Breast epithelium (tissue), 4 donors: ENCODE measurements around the gene PDK2. TPM values are rescaled to one million over a fixed set of nuclear protein-coding genes. Genes with fewer than 3 reads are reported as not detected.

Experiments used
- DNase-seq, 2 donors: peaks; one replicate each; pipeline ENCODE4 v3.0.0-alpha.2; 2019; ENCODE audit warnings: low spot score in 2 of 2
- H3K27ac ChIP-seq, 2 donors: fragments of 200-600 bp; sonication (generic) in 1 of 2; one replicate each; pipeline ENCODE4 v1.5.1; 2016 to 2019; ENCODE audit warnings: mild to moderate bottlenecking in 1 of 2
- H3K27me3 ChIP-seq, 2 donors: fragments of 200-600 bp; sonication (generic) in 1 of 2; one replicate each; pipeline versions ENCODE4 v1.5.1 to v1.6.0; 2017 to 2019; ENCODE audit warnings: control low read depth in 1 of 2, mild to moderate bottlenecking in 1 of 2
- H3K36me3 ChIP-seq: fragments of 200-600 bp; one replicate; pipeline ENCODE4 v1.5.1; 2019
- H3K4me1 ChIP-seq, 2 donors: fragments of 200-600 bp; sonication (generic); one replicate each; pipeline ENCODE4 v1.5.1; 2016 to 2019; ENCODE audit warnings: control low read depth in 1 of 2
- H3K4me3 ChIP-seq, 3 donors: fragments of 200-600 bp; sonication (generic); 1 replicate in 2 of 3; 2 replicates in 1 of 3; pipeline ENCODE4 v1.5.1; 2016 to 2019; ENCODE audit warnings: mild to moderate bottlenecking in 3 of 3, moderate library complexity in 2 of 3
- H3K9me3 ChIP-seq, 2 donors: fragments of 200-600 bp; sonication (generic) in 1 of 2; one replicate each; pipeline ENCODE4 v1.5.1; 2016 to 2019; ENCODE audit warnings: control low read depth in 1 of 2
- CTCF ChIP-seq, 3 donors: fragments of 450-650 bp; IDR thresholded peaks; one replicate each; pipeline ENCODE4 v1.5.1; 2016 to 2017; ENCODE audit warnings: antibody characterized with exemption in 3 of 3, mild to moderate bottlenecking in 3 of 3, moderate library complexity in 3 of 3
- POLR2A ChIP-seq: fragments of 450-650 bp; IDR thresholded peaks from one replicate; pipeline ENCODE4 v1.6.1; 2016; ENCODE audit warnings: antibody characterized with exemption, mild to moderate bottlenecking, moderate library complexity
- POLR2AphosphoS5 ChIP-seq, 3 donors: sonication (generic); formaldehyde crosslinking; IDR thresholded peaks; one replicate each; pipeline ENCODE4 v1.6.1; 2017; ENCODE audit warnings: antibody characterized with exemption in 3 of 3
- intact Hi-C: fragments of 100-400 bp; cut with DNase I; formaldehyde crosslinking; loops from one replicate; pipeline ENCODE4 v1.15.1; 2023; ENCODE audit warnings: low total_unique reads
- total RNA-seq, 3 donors: library from RNA; depleted of rRNA; stranded (reverse); fragments of >200 nt; gene quantifications; one replicate each; pipeline ENCODE4 v1.1.0, GENCODE V29; 2016

The PDK2 gene
- total RNA-seq, 3 donors from 2014 or later: 28.2 to 53.4 (median 30.5) TPM

- intact Hi-C loops: no loop called here
- peaks cover 0 to 4% of the 10 kb centered on the region in 2 donors for H3K4me1 ChIP-seq
- no peaks in the 10 kb centered on the region for H3K9me3 ChIP-seq
- no peak for DNase-seq
- no peak overlapping the region for H3K27ac ChIP-seq
- no peak overlapping the region for H3K4me3 ChIP-seq
- no peaks in the 10 kb centered on the region for H3K27me3 ChIP-seq
- TF ChIP-seq POLR2AphosphoS5 (IDR thresholded peaks at IDR 0.05) (no peak), CTCF (IDR thresholded peaks at IDR 0.05) (no peak), POLR2A (no peak)
- no peaks in the 10 kb centered on the region for H3K36me3 ChIP-seq
These were observed 46.9 kb upstream of the PDK2 start for GRCh38 chr17:50048146-50048720.

DNA sequence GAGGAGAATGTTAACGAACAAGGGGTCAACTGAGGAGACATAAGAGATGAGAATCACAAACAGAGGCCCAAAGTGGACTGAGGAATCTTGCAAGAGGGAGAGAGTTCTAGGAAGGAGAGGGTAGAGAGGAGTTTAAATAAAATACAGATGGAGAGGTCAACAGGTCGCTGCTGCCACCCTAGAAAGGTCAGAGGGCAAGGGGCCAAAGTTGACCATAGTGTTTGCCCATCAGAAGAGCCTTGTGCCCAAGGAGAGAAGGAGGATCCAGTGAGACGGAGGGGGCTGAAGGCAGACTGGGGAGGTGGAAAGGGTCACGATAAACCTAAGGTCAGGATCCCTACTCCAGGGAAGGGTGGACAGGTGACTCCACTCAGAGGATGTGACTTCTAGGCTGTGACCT lies 46.2 kb upstream of the PDK2 start:
- H3K4me3 ChIP-seq: no peak overlapping the region
- no peaks in the 10 kb centered on the region for H3K9me3 ChIP-seq
- intact Hi-C loops: no loop called here
- no peaks in the 10 kb centered on the region for H3K27me3 ChIP-seq
- H3K4me1 ChIP-seq: peaks cover 0 to 4% of the 10 kb centered on the region in 2 donors
- TF ChIP-seq POLR2A (no peak), POLR2AphosphoS5 (IDR thresholded peaks at IDR 0.05) (no peak), CTCF (IDR thresholded peaks at IDR 0.05) (no peak)
- H3K36me3 ChIP-seq: no peaks in the 10 kb centered on the region
- DNase-seq: no peak
- no peak overlapping the region for H3K27ac ChIP-seq

DNA sequence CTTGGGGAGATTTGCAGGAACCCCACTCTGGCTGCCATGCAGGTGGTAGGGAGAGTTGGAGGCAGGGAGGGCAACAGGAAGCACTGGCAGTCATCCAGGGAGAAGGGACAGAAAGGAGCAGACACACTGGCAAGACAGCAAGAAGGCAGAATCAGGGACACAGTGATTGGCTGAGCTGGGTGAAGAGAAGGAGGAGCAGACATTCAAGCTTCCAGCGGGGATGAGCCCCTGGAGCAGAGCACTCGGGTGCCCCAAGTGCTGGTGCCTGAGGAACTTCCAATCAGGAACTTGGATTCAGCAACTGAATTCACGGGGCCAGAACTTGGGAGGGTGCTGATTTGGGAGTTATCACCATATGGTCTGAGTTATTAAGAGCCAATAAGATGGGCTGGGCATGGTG lies 45.5 kb upstream of the PDK2 start:
- Histone ChIP-seq H3K9me3 (no peaks in the 10 kb centered on the region), H3K4me1 (peaks cover 0 to 4% of the 10 kb centered on the region in 2 donors), H3K36me3 (no peaks in the 10 kb centered on the region), H3K27me3 (no peaks in the 10 kb centered on the region), H3K27ac (no peak overlapping the region), H3K4me3 (no peak overlapping the region)
- intact Hi-C loops: no loop called here
- DNase-seq: no peak
- no peak for TF ChIP-seq POLR2AphosphoS5 (IDR thresholded peaks at IDR 0.05)
- TF ChIP-seq POLR2A: no peak
- no peak for TF ChIP-seq CTCF (IDR thresholded peaks at IDR 0.05)

DNA sequence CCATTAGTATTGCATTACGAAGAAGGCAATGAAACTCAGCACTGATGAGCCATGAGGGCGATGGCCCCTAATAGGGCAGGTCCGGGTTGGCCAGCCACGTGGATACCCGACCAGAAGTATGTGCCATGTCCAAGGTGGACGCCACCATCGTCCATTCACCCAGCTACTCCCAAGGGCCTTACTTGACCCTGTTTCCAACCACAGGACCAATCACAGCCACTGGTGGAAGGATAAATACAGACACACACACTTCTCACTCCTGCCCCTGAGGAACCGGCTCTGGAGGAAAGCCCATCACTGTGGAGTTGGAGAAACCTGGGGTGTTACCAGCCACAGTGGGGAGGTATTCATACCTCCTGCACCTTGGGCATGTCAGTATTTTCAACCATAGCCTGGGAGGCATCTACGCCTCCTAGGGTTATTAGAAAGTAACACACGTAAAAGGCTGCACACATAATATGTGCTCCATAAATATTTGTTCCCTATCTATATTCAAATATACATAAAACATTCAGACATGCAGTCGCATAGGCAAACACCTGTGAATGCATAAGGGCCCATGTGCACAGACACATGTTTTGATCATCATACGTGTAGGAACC lies 44.6 kb upstream of the PDK2 start:
- intact Hi-C loops: no loop called here
- no peak for DNase-seq
- H3K9me3 ChIP-seq: no peaks in the 10 kb centered on the region
- no peaks in the 10 kb centered on the region for H3K36me3 ChIP-seq
- no peak overlapping the region for H3K4me3 ChIP-seq
- H3K27ac ChIP-seq: peak overlapping the region; percentile 62 to 69
- TF ChIP-seq CTCF (IDR thresholded peaks at IDR 0.05): no peak
- peaks cover 0 to 4% of the 10 kb centered on the region in 2 donors for H3K4me1 ChIP-seq
- H3K27me3 ChIP-seq: no peaks in the 10 kb centered on the region

- DNase-seq: no peak
- intact Hi-C loops: no loop called here
- Histone ChIP-seq H3K27me3 (no peaks in the 10 kb centered on the region), H3K27ac (peak overlapping the region; percentile 69 to 82), H3K4me1 (peaks cover 0 to 7% of the 10 kb centered on the region in 2 donors), H3K36me3 (no peaks in the 10 kb centered on the region), H3K9me3 (no peaks in the 10 kb centered on the region), H3K4me3 (no peak overlapping the region)
- TF ChIP-seq POLR2AphosphoS5 (IDR thresholded peaks at IDR 0.05) (peak in 1 of 3 donors; percentile 64), CTCF (IDR thresholded peaks at IDR 0.05) (no peak)
These were observed 44.0 kb upstream of the PDK2 start for GRCh38 chr17:50051082-50051576.
